Type B pancreatic cell (in vitro differentiated cells): ENCODE data around the gene EVI2B. TPM values are rescaled to one million over a fixed set of nuclear protein-coding genes. Genes with fewer than 3 reads are reported as not detected.

Experiments
- DNase-seq: peaks from one replicate; pipeline ENCODE4 v3.0.0; 2021; ENCODE audit warnings: mixed read lengths; ENCODE audit not compliant: unreplicated experiment; ENCODE audit errors: extremely low spot score
- H3K27ac Mint-ChIP-seq: 2 replicates; pipeline ENCODE4 v1.8.0; 2021; ENCODE audit warnings: mild to moderate bottlenecking, mixed read lengths
- H3K27me3 Mint-ChIP-seq: 2 replicates; pipeline ENCODE4 v1.8.0; 2021; ENCODE audit warnings: mixed read lengths
- H3K36me3 Mint-ChIP-seq: 2 replicates; pipeline ENCODE4 v1.8.0; 2021; ENCODE audit warnings: mixed read lengths
- H3K4me1 Mint-ChIP-seq: one replicate; pipeline ENCODE4 v1.8.0; 2021; ENCODE audit warnings: mixed read lengths; ENCODE audit not compliant: unreplicated experiment
- H3K4me3 Mint-ChIP-seq: 2 replicates; pipeline ENCODE4 v1.8.0; 2021; ENCODE audit warnings: mild to moderate bottlenecking, mixed read lengths
- H3K9me3 Mint-ChIP-seq: 2 replicates; pipeline ENCODE4 v1.8.0; 2021; ENCODE audit warnings: mixed read lengths
- total RNA-seq: library from RNA; stranded (reverse); gene quantifications from 2 replicates; pipeline ENCODE4 v1.2.1, GENCODE V29; 2021; ENCODE audit warnings: low replicate concordance
- TF ChIP-seq, protein P1 (sequence below): fragments of 200-600 bp; sonication (generic); conservative IDR thresholded peaks from 2 replicates; pipeline ENCODE4 v1.5.0; 2021; ENCODE audit warnings: antibody characterized with exemption, mild to moderate bottlenecking

EVI2B gene
- total RNA-seq, 1 donor from 2014 or later = not detected

DNA sequence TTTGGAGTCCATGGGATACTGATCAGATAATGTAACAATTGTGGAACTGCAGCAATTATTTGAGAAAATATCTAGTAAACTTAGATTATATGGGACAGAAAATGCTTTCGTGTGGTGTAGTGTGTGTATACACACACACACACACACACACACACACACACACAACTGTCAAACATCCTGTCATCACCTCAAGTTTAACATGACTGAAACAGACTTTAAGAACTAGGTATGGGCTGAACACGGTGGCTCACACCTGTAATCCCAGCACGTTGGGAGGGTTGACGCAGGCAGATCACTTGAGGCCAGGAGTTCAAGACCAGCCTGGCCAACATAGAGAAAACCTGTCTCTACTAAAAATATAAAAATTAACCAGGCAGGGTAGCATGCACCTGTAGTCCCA lies 8.1 kb upstream of the EVI2B start:
- Mint-ChIP-seq H3K4me3 (no peak overlapping the region), H3K27ac (no peak overlapping the region), H3K36me3 (peaks cover 7% of the 10 kb centered on the region), H3K27me3 (no peaks in the 10 kb centered on the region), H3K4me1 (peaks cover 5% of the 10 kb centered on the region), H3K9me3 (no peaks in the 10 kb centered on the region)
- no peak for DNase-seq
- TF ChIP-seq, protein P1, sequence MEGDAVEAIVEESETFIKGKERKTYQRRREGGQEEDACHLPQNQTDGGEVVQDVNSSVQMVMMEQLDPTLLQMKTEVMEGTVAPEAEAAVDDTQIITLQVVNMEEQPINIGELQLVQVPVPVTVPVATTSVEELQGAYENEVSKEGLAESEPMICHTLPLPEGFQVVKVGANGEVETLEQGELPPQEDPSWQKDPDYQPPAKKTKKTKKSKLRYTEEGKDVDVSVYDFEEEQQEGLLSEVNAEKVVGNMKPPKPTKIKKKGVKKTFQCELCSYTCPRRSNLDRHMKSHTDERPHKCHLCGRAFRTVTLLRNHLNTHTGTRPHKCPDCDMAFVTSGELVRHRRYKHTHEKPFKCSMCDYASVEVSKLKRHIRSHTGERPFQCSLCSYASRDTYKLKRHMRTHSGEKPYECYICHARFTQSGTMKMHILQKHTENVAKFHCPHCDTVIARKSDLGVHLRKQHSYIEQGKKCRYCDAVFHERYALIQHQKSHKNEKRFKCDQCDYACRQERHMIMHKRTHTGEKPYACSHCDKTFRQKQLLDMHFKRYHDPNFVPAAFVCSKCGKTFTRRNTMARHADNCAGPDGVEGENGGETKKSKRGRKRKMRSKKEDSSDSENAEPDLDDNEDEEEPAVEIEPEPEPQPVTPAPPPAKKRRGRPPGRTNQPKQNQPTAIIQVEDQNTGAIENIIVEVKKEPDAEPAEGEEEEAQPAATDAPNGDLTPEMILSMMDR = no peak

GRCh38 chr17:31321481-31321880 lies 7.6 kb upstream of the EVI2B start, which contains the start of gene EVI2A:
Gene EVI2A, minus strand, starts transcription at chr17:31321622. Its CDS starts 2,609 bp downstream, at chr17:31319013.
- DNase-seq = no peak
- Mint-ChIP-seq H3K27ac (no peak within 1 kb of the TSS), H3K4me1 (peaks cover 5% of the 10 kb centered on the region), H3K27me3 (no peaks in the 10 kb centered on the region), H3K9me3 (no peaks in the 10 kb centered on the region), H3K4me3 (no peak within 1 kb of the TSS), H3K36me3 (peaks cover 7% of the 10 kb centered on the region)
- TF ChIP-seq, protein P1 = no peak

- Mint-ChIP-seq H3K9me3 (no peaks in the 10 kb centered on the region), H3K4me3 (no peak overlapping the region), H3K27me3 (no peaks in the 10 kb centered on the region), H3K36me3 (peaks cover 7% of the 10 kb centered on the region), H3K4me1 (peaks cover 5% of the 10 kb centered on the region), H3K27ac (no peak overlapping the region)
- no peak for DNase-seq
- TF ChIP-seq, protein P1 = no peak
These were observed 6.9 kb upstream of the EVI2B start for GRCh38 chr17:31320791-31321190.

DNA sequence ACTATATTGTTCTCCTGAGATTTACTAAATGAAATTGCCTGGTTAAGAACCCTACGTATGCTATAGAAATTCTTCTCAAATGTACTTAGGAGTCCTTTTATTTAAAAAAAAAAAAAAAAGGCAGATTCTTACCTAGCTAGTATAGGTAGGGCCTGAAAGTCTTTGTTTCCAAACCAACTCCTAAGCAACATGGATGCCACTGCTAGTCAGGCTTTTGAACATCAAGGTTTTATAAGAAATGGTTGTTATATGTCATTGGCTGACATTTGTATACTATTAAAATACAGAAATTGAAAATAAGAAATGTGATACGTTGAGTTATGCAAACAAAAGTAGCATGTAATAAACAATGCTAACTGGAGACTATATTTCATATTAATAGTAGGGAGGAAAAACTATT lies 6.4 kb upstream of the EVI2B start:
- TF ChIP-seq, protein P1 = no peak
- H3K4me3 Mint-ChIP-seq = no peak overlapping the region
- no peaks in the 10 kb centered on the region for H3K27me3 Mint-ChIP-seq
- H3K9me3 Mint-ChIP-seq = no peaks in the 10 kb centered on the region
- H3K4me1 Mint-ChIP-seq = peaks cover 5% of the 10 kb centered on the region
- DNase-seq = no peak
- H3K27ac Mint-ChIP-seq = no peak overlapping the region
- peaks cover 7% of the 10 kb centered on the region for H3K36me3 Mint-ChIP-seq

GRCh38 chr17:31318851-31319661 lies 5.2 kb upstream of the EVI2B start:
- Mint-ChIP-seq H3K36me3 (peaks cover 7% of the 10 kb centered on the region), H3K4me3 (no peak overlapping the region), H3K27me3 (no peaks in the 10 kb centered on the region), H3K27ac (no peak overlapping the region), H3K9me3 (no peaks in the 10 kb centered on the region), H3K4me1 (peaks cover 5% of the 10 kb centered on the region)
- no peak for DNase-seq
- TF ChIP-seq, protein P1 = no peak
